ENCODE data around the gene IRGC.

The IRGC gene

DNA sequence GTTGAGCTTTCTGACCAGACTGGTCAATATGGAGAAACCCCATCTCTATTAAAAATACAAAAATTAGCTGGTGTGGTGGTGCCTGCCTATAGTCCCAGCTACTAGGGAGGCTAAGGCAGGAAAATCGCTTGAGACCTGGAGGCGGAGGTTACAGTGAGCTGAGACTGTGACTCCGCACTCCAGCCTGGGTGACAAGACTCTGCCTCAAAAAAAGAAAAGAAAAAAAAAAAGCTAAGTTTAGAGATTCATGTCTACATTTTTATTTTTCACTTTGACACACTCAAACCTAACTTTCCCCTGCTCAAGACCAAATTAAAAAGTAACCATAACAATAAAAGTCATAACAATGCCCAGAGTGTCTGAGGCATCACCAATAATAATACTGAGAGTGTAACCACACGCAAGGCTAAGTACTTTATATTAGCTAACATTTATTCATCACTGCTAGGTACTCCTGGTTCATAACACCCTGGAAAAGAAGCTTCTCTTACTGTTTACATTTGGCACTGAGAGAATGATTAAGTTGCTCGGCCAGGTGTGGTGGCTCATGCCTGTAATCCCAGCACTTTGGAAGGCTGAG is 5.7 kb downstream of the IRGC start:
- TF ChIP-seq, protein P1, sequence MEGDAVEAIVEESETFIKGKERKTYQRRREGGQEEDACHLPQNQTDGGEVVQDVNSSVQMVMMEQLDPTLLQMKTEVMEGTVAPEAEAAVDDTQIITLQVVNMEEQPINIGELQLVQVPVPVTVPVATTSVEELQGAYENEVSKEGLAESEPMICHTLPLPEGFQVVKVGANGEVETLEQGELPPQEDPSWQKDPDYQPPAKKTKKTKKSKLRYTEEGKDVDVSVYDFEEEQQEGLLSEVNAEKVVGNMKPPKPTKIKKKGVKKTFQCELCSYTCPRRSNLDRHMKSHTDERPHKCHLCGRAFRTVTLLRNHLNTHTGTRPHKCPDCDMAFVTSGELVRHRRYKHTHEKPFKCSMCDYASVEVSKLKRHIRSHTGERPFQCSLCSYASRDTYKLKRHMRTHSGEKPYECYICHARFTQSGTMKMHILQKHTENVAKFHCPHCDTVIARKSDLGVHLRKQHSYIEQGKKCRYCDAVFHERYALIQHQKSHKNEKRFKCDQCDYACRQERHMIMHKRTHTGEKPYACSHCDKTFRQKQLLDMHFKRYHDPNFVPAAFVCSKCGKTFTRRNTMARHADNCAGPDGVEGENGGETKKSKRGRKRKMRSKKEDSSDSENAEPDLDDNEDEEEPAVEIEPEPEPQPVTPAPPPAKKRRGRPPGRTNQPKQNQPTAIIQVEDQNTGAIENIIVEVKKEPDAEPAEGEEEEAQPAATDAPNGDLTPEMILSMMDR (conservative IDR thresholded peaks at IDR 0.05; ENCODE audit: low read depth, low read length): no peak
- DNase-seq (ENCODE audit: low read depth): no peak
- no peak overlapping the region for H3K4me3 ChIP-seq (ENCODE audit: low read depth, low read length)

DNA sequence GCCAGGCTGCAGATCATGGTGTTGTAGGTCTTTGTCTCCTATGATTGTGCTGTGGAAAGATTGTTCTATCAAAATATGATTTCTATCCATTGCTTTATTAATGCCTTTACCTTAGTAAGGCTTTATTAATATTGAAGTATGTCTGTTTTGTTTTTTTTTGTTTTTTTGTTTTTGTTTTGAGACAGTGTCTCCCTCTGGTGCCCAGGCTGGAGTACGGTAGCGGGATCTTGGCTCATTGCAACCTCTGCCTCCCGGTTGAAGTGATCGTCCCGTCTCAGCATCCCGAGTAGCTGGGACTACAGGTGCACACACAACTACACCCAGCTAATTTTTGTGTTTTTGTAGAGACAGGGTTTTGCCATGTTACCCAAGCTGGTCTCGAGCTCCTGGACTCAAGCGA is 7.7 kb downstream of the IRGC start:
- TF ChIP-seq, protein P1 (conservative IDR thresholded peaks at IDR 0.05; ENCODE audit: low read depth, low read length): peak; percentile 53
- no peak overlapping the region for H3K4me3 ChIP-seq (ENCODE audit: low read depth, low read length)
- DNase-seq (ENCODE audit: low read depth): no peak

GRCh38 chr19:43724896-43725295 is 9.0 kb downstream of the IRGC start:
- no peak for DNase-seq (ENCODE audit: low read depth)
- H3K4me3 ChIP-seq (ENCODE audit: low read depth, low read length): no peak overlapping the region
- TF ChIP-seq, protein P1 (conservative IDR thresholded peaks at IDR 0.05; ENCODE audit: low read depth, low read length): no peak

- TF ChIP-seq, protein P1 (conservative IDR thresholded peaks at IDR 0.05; ENCODE audit: low read depth, low read length): no peak
- H3K4me3 ChIP-seq (ENCODE audit: low read depth, low read length): no peak overlapping the region
- DNase-seq (ENCODE audit: low read depth): no peak
Measured at GRCh38 chr19:43725468-43725867, 9.6 kb downstream of the IRGC start.

GRCh38 chr19:43726736-43727592 is 11.1 kb downstream of the IRGC start:
- H3K4me3 ChIP-seq (ENCODE audit: low read depth, low read length): no peak overlapping the region
- TF ChIP-seq, protein P1 (conservative IDR thresholded peaks at IDR 0.05; ENCODE audit: low read depth, low read length): no peak
- no peak for DNase-seq (ENCODE audit: low read depth)

DNA sequence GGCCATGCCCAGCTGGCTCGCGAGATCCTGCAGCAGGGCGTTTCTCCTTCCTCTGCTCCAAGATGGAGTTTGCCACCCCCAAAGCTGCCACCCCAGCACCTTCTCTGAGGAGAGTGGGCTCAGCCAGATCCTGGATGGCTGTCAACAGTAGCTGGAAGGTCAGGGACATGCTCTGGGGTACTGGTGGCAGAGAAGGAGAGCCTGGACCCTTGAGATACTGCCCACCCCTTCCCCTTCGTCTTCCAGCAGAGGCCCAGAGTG is 11.6 kb downstream of the IRGC start:
- no peak overlapping the region for H3K4me3 ChIP-seq (ENCODE audit: low read depth, low read length)
- DNase-seq (ENCODE audit: low read depth): no peak
- TF ChIP-seq, protein P1 (conservative IDR thresholded peaks at IDR 0.05; ENCODE audit: low read depth, low read length): no peak

DNA sequence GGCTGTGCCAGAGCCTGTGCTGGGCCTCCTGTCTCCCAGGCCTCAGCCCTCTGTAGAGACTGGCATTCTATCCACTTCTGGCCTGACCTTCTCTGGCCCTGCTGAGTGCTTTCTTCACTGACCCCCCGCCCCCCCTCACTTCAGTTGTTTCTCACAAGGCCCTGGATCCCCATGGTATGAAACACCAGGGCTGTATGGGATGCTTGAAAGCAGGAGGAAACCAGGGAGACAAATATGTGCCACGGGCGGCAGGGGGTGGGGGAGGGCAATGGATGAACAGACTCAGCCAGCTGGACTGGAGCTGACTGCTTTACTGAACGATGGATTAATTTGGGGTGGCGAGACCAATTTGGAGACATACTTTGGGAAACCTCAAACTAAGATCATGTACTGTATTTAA is 14.0 kb downstream of the IRGC start:
- peak; percentile 54 for DNase-seq (ENCODE audit: low read depth)
- no peak overlapping the region for H3K4me3 ChIP-seq (ENCODE audit: low read depth, low read length)
- TF ChIP-seq, protein P1 (conservative IDR thresholded peaks at IDR 0.05; ENCODE audit: low read depth, low read length): no peak

Data from choroid plexus epithelial cell (primary cell).